H1 (cell line): Measurements from ENCODE around the gene RARB. TPM values are rescaled to one million over a fixed set of nuclear protein-coding genes. Genes with fewer than 3 reads are reported as not detected.

Source experiments
- CTCF ChIA-PET: fragments of 300-600 bp; sonication (Branson Sonifier 250); formaldehyde crosslinking; loops from one replicate; lab custom pipeline; 2021; ENCODE audit not compliant: partially characterized antibody; lab: Charles Lee
- POLR2A ChIA-PET: fragments of 300-600 bp; sonication (Branson Sonifier 250); formaldehyde crosslinking; loops from one replicate; lab custom pipeline; 2021; ENCODE audit warnings: inconsistent platforms; ENCODE audit not compliant: partially characterized antibody; lab: Charles Lee
- DNase-seq, 2 experiments: peaks; one replicate each; pipeline versions ENCODE4 v3.0.0 to v3.0.0-alpha.2; 2010 to 2022; ENCODE audit warnings: low spot score in 2 of 2, low read depth in 1 of 2, mixed read lengths in 1 of 2
- FAIRE-seq: peaks from 2 replicates; lab custom pipeline; 2011; peaks lifted over from hg19 to GRCh38; lab: Jason Lieb, UNC
- H2AFZ ChIP-seq: 2 replicates; pipeline ENCODE4 v1.8.1; 2012; ENCODE audit warnings: low read length, inconsistent platforms
- H2AK5ac ChIP-seq: 2 replicates; pipeline ENCODE4 v1.6.1; 2013; ENCODE audit warnings: low read depth, low read length
- H2BK120ac ChIP-seq: replicated peaks from 2 replicates; pipeline ENCODE3; 2013; ENCODE audit warnings: low read depth, low read length, inconsistent platforms
- H2BK12ac ChIP-seq: 2 replicates; pipeline ENCODE4 v1.6.1; 2013; ENCODE audit warnings: low read depth, low read length
- H2BK15ac ChIP-seq: 2 replicates; pipeline ENCODE4 v1.6.1; 2013; ENCODE audit warnings: low read length
- H2BK20ac ChIP-seq: 2 replicates; pipeline ENCODE4 v1.6.1; 2013; ENCODE audit warnings: low read length
- H2BK5ac ChIP-seq: 2 replicates; pipeline ENCODE4 v1.6.1; 2013; ENCODE audit warnings: low read depth, low read length
- H3K14ac ChIP-seq: 2 replicates; pipeline ENCODE4 v1.6.1; 2013; ENCODE audit warnings: inconsistent platforms; ENCODE audit not compliant: insufficient read length
- H3K18ac ChIP-seq: 2 replicates; pipeline ENCODE4 v1.6.1; 2013; ENCODE audit warnings: low read length; ENCODE audit errors: extremely low read depth
- H3K23ac ChIP-seq: 2 replicates; pipeline ENCODE4 v1.6.1; 2013; ENCODE audit warnings: inconsistent platforms; ENCODE audit not compliant: insufficient read length
- H3K23me2 ChIP-seq: 2 replicates; pipeline ENCODE4 v1.6.1; 2013; ENCODE audit warnings: low read depth, low read length
- H3K27ac ChIP-seq: 2 replicates; pipeline ENCODE4 v1.6.1; 2011; ENCODE audit warnings: low read depth, low read length, inconsistent platforms
- H3K27me3 ChIP-seq, 4 experiments: replicated peaks in 1 of 4; 1 replicate in 1 of 4; 2 replicates in 3 of 4; pipeline versions ENCODE4 v1.6.1 to v1.8.1; 2011 to 2013; ENCODE audit warnings: low read length in 3 of 4, mild to moderate bottlenecking in 3 of 4, inconsistent platforms in 2 of 4, mixed read lengths in 2 of 4, moderate library complexity in 1 of 4; ENCODE audit not compliant: control insufficient read depth in 3 of 4, insufficient read depth in 3 of 4; ENCODE audit errors: extremely low read depth in 1 of 4
- H3K36me3 ChIP-seq, 4 experiments: 2 replicates each; pipeline versions ENCODE4 v1.6.1 to v1.8.1; 2011 to 2013; ENCODE audit warnings: mild to moderate bottlenecking in 4 of 4, low read length in 3 of 4, moderate library complexity in 2 of 4, control low read depth in 1 of 4, inconsistent platforms in 1 of 4; ENCODE audit not compliant: insufficient read depth in 4 of 4, control insufficient read depth in 2 of 4
- H3K4ac ChIP-seq: replicated peaks from 2 replicates; pipeline ENCODE3; 2013; ENCODE audit warnings: low read length, low read depth, mixed read lengths, inconsistent platforms; ENCODE audit not compliant: insufficient read length
- H3K4me1 ChIP-seq, 4 experiments: replicated peaks in 1 of 4; 1 replicate in 1 of 4; 2 replicates in 3 of 4; pipeline versions ENCODE4 v1.6.1 to v1.8.1; 2011 to 2013; ENCODE audit warnings: low read length in 3 of 4, inconsistent platforms in 2 of 4, mixed read lengths in 1 of 4; ENCODE audit not compliant: insufficient read depth in 4 of 4, control insufficient read depth in 3 of 4
- H3K4me2 ChIP-seq, 2 experiments: 2 replicates each; pipeline versions ENCODE4 v1.6.1 to v1.8.1; 2011 to 2013; ENCODE audit warnings: low read depth in 2 of 2, low read length in 2 of 2, control low read depth in 1 of 2, inconsistent platforms in 1 of 2, mild to moderate bottlenecking in 1 of 2; ENCODE audit not compliant: insufficient read depth in 1 of 2
- H3K4me3 ChIP-seq, 4 experiments: fragments of 200-600, 300-600 bp in 1 of 4; sonication (generic), shearing (Covaris generic), sonication (Bioruptor Twin) in 1 of 4; 2 replicates each; pipeline versions ENCODE4 v1.5.1 to v1.8.1; 2011 to 2016; ENCODE audit warnings: low read length in 4 of 4, low read depth in 3 of 4, control low read depth in 2 of 4, inconsistent platforms in 2 of 4, mild to moderate bottlenecking in 2 of 4, mixed read lengths in 1 of 4, moderate library complexity in 1 of 4; ENCODE audit not compliant: insufficient read depth in 2 of 4; ENCODE audit errors: extremely low read depth in 1 of 4
- H3K56ac ChIP-seq: replicated peaks from 2 replicates; pipeline ENCODE3; 2013; ENCODE audit warnings: low read depth, mild to moderate bottlenecking, mixed read lengths, low read length, inconsistent platforms; ENCODE audit not compliant: insufficient read length
- H3K79me1 ChIP-seq: 2 replicates; pipeline ENCODE4 v1.6.1; 2013; ENCODE audit warnings: low read depth, low read length, control low read depth
- H3K79me2 ChIP-seq, 2 experiments: 2 replicates each; pipeline versions ENCODE4 v1.6.1 to v1.8.1; 2012 to 2013; ENCODE audit warnings: low read length in 2 of 2, mild to moderate bottlenecking in 2 of 2, inconsistent platforms in 1 of 2; ENCODE audit not compliant: insufficient read depth in 2 of 2, control insufficient read depth in 1 of 2
- H3K9ac ChIP-seq, 4 experiments: replicated peaks in 1 of 4; 1 replicate in 1 of 4; 2 replicates in 3 of 4; pipeline versions ENCODE4 v1.6.1 to v1.8.1; 2011 to 2013; ENCODE audit warnings: low read depth in 3 of 4, low read length in 3 of 4, control low read depth in 2 of 4, mild to moderate bottlenecking in 2 of 4, moderate library complexity in 2 of 4, inconsistent platforms in 1 of 4; ENCODE audit errors: extremely low read depth in 1 of 4
- H3K9me3 ChIP-seq, 2 experiments: 2 replicates each; pipeline versions ENCODE4 v1.6.1 to v1.8.1; 2012 to 2013; ENCODE audit warnings: mild to moderate bottlenecking in 2 of 2, moderate library complexity in 2 of 2, control low read depth in 1 of 2, inconsistent platforms in 1 of 2, low read depth in 1 of 2, low read length in 1 of 2, mixed read lengths in 1 of 2; ENCODE audit not compliant: insufficient read depth in 2 of 2
- H4K20me1 ChIP-seq, 2 experiments: replicated peaks in 1 of 2; 2 replicates each; pipeline versions ENCODE3 to v1.8.1; 2011 to 2013; ENCODE audit warnings: inconsistent platforms in 2 of 2, low read length in 2 of 2, mild to moderate bottlenecking in 1 of 2; ENCODE audit not compliant: insufficient read depth in 2 of 2, control insufficient read depth in 1 of 2
- H4K5ac ChIP-seq: 2 replicates; pipeline ENCODE4 v1.6.1; 2013; ENCODE audit warnings: low read length, low read depth, mixed read lengths, inconsistent platforms; ENCODE audit not compliant: insufficient read length
- H4K8ac ChIP-seq: 2 replicates; pipeline ENCODE4 v1.8.0; 2013; ENCODE audit warnings: mild to moderate bottlenecking, moderate library complexity, low read length, inconsistent platforms; ENCODE audit not compliant: insufficient read depth; ENCODE audit errors: extremely low read depth
- H4K91ac ChIP-seq: replicated peaks from 2 replicates; pipeline ENCODE3; 2013; ENCODE audit warnings: low read length, mixed read lengths, inconsistent platforms; ENCODE audit not compliant: insufficient read length
- GTF2F1 ChIP-seq: IDR thresholded peaks from 2 replicates; pipeline ENCODE4 v1.6.1; 2012; ENCODE audit warnings: low read depth, low read length, improper control_type of control experiment, borderline replicate concordance
- JUN ChIP-seq: IDR thresholded peaks from 2 replicates; pipeline ENCODE4 v1.6.1; 2011; ENCODE audit warnings: low read depth, mild to moderate bottlenecking, improper control_type of control experiment, low read length
- JUND ChIP-seq: IDR thresholded peaks from 2 replicates; pipeline ENCODE4 v1.6.1; 2011; ENCODE audit warnings: mild to moderate bottlenecking, improper control_type of control experiment, low read length
- WGBS, 2 experiments: shearing (Covaris generic) in 1 of 2; methylation state at CpG; one replicate each; pipeline versions ENCODE4 v1.1.6 to v1.1.7; 2013 to 2015; ENCODE audit warnings: low lambda C conversion rate in 2 of 2, mixed read lengths in 2 of 2, inconsistent platforms in 1 of 2, low coverage in 1 of 2, missing lambda C conversion rate in 1 of 2; ENCODE audit not compliant: insufficient replicate concordance in 2 of 2, insufficient coverage in 1 of 2, insufficient read length in 1 of 2; ENCODE audit errors: extremely low coverage in 1 of 2, missing lambda C conversion rate in 1 of 2; 5-methylcytosine and 5-hydroxymethylcytosine counted together
- polyA plus RNA-seq, 7 experiments: library from polyadenylated mRNA; depleted of rRNA in 3 of 7; stranded (reverse) in 5 of 7; unstranded in 2 of 7; fragments of >200 nt in 5 of 7; fragments of 200-250 nt in 2 of 7; gene quantifications; 1 replicate in 5 of 7; 2 replicates in 1 of 7; 4 replicates in 1 of 7; pipeline versions ENCODE4 v1.2.1 to v1.2.3, GENCODE V29; 2011 to 2013; ENCODE audit warnings: missing spikeins in 2 of 7, mixed read lengths in 2 of 7
- total RNA-seq: library from RNA; stranded (reverse); fragmentation: NEBNext Ultra II Directional; extraction: Animal tissue kit (Norgen Biotek cat#: 25700); gene quantifications from 2 replicates; pipeline ENCODE4 v1.2.1, GENCODE V29; 2021

Gene RARB
- total and polyA plus RNA-seq, 2 of the 8 experiments (the other 6 are each of a cell fraction or from before 2014, with no cell fraction given), result 0.15 to 0.22 TPM

DNA sequence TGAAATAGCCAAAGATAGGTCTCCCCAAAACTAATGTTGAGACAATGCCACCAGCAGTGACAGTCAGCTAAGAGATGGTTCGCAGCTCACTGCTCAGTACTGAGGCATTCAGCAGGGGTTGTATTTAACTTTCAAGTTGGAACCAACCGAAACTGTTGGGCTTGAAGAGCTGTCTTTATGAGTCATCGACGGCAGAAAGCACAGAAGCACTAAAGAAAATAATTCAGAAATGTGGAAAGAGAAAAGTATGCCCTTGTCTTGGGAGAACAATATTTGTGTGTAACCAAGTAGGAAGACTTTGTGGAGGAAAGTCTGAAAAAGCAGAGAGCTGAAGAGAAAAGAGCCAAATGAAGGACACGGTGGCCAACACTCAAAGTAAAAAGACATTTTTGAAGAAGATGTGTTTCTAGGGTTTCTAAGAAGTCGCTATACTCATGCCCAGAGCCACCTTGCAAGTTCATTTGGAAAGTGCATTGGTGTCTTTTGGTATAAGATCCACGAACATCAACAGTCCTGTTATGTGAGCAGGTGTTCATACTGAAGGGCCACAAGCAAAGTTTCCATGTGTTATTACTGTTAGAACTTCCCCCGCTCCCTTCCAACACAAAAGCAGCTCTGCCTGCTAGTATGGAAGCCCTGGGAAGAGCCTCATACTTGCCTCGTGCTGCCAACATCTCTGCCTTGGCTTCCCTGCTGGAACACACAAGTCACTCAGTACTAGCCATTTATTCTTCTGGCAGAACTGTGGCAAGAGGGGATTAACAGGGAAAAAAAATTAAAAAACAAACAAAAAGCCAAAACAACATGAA lies 4.1 kb upstream of the RARB start:
- Histone ChIP-seq H3K23me2 (peaks cover 12% of the 10 kb centered on the region), H2AFZ (0 out of 2 replicates have a peak overlapping the region, but pooled peaks have one; percentile 53), H3K9me3 (no peaks in the 10 kb centered on the region)
- TF ChIP-seq GTF2F1, result no peak
- TF ChIP-seq JUND, result 0 out of 2 replicates have a peak, but pooled peaks have one; percentile 25
- no peak for TF ChIP-seq JUN
- TF ChIP-seq, all 59 proteins: peak for 1
- Histone ChIP-seq H2BK15ac (0 out of 2 replicates have a peak overlapping the region, but pooled peaks have one; percentile 73), H3K4me1 (peaks cover 15 to 31% (median 22%) of the 10 kb centered on the region in 4 experiments; a peak in 6 of 7 replicates), H2BK12ac (peak overlapping the region; percentile 86), H3K9ac (no peak overlapping the region), H3K79me2 (no peaks in the 10 kb centered on the region), H4K20me1 (no peaks in the 10 kb centered on the region), H3K79me1 (no peaks in the 10 kb centered on the region), H2BK5ac (no peak overlapping the region), H3K27me3 (peaks cover 0 to 10% (median 7%) of the 10 kb centered on the region in 4 experiments; a peak in 5 of 7 replicates), H4K91ac (no peak overlapping the region), H3K4me3 (no peak overlapping the region), H3K36me3 (no peaks in the 10 kb centered on the region; a peak in 1 of 8 replicates), H2BK20ac (no peak overlapping the region; the same call in 1 of the 2 replicates), H4K8ac (no peak overlapping the region), H3K4me2 (peak overlapping the region in 1 of 2 experiments; percentile 15; a peak in 1 of 4 replicates), H4K5ac (no peak overlapping the region), H3K14ac (no peak overlapping the region), H3K56ac (no peak overlapping the region), H2BK120ac (no peak overlapping the region), H3K23ac (no peak overlapping the region), H3K4ac (no peak overlapping the region), H2AK5ac (no peak overlapping the region; the same call in 1 of the 2 replicates), H3K27ac (no peak overlapping the region), H3K18ac (peak overlapping the region; percentile 62; the same call in 1 of the 2 replicates)
- no peak for FAIRE-seq
- CTCF ChIA-PET, result interaction anchor here (4.9 kb wide), 1 partner anchor 19 kb away, joined by 27 read pairs; no protein-coding TSS in a partner anchor
- no peak for DNase-seq
- 79% methylated on average over 9 of the region's 9 CpGs; no CpG with 5 or more reads in 1 of the 2 experiments for WGBS, 2 experiments
- POLR2A ChIA-PET, result interaction anchor here (1.6 kb wide), 1 partner anchor 14 kb away, joined by 4 read pairs; no protein-coding TSS in a partner anchor
